ENCODE measurements around the gene LINGO3. TPM values are rescaled to one million over a fixed set of nuclear protein-coding genes. Genes with fewer than 3 reads are reported as not detected.

LINGO3 gene, protein sequence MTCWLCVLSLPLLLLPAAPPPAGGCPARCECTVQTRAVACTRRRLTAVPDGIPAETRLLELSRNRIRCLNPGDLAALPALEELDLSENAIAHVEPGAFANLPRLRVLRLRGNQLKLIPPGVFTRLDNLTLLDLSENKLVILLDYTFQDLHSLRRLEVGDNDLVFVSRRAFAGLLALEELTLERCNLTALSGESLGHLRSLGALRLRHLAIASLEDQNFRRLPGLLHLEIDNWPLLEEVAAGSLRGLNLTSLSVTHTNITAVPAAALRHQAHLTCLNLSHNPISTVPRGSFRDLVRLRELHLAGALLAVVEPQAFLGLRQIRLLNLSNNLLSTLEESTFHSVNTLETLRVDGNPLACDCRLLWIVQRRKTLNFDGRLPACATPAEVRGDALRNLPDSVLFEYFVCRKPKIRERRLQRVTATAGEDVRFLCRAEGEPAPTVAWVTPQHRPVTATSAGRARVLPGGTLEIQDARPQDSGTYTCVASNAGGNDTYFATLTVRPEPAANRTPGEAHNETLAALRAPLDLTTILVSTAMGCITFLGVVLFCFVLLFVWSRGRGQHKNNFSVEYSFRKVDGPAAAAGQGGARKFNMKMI
- total RNA-seq: not detected in 2 replicates

DNA sequence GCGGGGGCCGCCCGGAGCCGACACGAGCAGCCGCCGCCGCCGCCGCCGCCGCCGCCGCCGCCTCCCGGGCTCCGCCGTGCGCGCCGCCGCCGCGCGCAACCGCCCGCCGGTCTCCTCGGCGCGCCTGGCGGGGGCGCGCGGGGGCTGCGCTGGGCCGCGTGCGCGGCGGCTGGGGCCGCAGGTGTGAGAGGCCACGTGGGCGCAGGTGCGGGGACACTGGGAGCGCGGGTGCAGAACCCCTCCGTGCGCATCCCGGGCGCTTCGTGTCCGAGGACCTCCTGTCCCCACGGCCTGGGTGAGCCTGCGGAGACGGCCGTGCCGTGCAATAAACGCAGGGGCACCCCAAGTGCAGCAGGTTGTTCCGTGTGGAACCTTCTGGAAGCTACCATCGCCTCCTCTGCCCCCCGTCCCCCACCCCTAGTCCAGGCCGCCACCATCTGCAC lies at the start of gene LINGO3:
TSS of gene LINGO3 (minus strand) at position 41 of the 443 bp plus-strand sequence. CDS start 16,378 bp downstream, outside the sequence.

DNA sequence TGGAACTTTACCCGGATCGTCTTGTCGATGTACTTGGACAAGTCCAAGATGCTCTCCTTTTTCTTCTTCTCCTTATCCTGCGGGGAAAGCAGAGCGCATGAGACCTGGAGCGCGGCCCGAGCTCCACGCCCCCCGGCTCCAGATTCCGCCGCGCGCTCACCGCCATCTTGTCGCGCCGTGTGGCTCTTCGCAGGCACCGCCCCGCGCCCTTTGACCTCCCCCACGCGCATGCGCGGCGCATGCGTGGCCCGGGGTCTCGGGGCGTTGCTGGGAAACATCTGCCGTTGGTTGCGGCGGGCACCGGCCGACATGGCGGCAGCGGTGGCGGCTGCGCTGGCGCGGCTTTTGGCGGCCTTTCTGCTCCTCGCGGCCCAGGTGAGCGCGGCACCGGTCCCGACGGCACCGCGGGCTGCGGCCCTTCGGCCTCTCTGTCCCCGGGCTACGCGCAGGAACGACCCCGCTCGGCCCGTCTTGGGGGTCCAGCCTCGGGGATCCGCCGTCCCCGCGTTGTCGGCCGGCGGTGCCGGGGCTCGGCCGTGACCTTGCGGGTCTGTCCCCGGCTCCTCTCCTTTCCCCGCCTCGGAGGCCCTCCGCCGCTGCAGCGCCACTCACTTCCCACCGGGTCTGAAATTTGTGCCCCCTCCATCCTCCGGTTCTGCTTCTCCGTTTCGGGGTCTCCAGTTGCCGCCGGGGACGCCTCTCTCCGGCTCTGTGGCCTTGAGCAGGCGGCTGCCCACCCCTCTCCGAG lies 20.6 kb upstream of the LINGO3 start, which contains the start of the genes LSM7 and SPPL2B:
TSS of gene LSM7 (minus strand) at position 186 of the 748 bp plus-strand sequence. CDS start at position 166, 20 bp downstream.
TSS of gene SPPL2B (plus strand) at position 284 of the 748 bp plus-strand sequence. CDS start at position 310, 26 bp downstream.

DNA sequence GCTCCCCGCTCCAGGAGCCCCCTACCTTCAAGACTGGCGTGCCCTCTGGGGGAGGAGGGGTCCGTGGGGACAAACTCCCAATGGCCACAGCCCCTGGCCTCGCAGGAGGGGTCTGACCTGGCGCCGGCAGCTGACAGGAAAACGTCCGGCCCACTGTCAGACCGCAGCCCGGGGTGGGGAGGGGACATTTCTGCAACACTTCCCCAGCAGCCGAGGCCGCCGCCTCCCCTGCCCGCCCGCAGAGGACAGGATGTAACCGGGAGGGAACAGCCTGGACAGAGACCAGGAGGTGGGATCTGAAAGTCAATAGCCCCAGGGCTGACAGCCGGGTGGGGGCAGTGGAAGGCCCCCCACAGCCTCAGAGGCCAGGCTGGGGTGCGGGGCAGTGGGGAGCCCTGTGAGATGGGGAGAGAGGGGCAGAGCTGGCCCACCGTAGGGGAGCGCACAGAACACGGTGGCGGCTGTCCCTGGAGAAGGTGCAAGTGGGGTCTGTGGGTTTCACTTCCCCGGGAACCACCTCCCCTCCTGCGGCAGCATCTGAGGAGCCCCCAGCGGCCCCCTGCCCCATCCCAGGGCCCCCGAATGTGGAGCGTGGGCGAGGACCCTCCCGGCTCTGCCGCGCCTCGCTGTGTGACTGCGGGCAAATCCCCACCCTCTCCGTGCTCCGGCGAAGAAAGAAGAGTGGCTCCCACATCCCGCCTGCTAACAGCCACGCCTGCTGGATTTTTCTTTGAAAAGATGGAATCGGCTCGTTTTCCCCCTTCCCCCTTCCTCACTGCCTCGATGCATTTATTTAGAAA lies 25.7 kb downstream of the LINGO3 start, which contains the start of gene PEAK3:
TSS of gene PEAK3 (minus strand) at position 114 of the 800 bp plus-strand sequence. CDS start 1,244 bp downstream, outside the sequence.

Other genes with a start within 250 kb of the LINGO3 start
- 17.7 and 22.7 TPM in 2 replicates for gene MOB3A, start 211.8 kb downstream of the LINGO3 start, total RNA-seq
- gene IZUMO4, start 211.2 kb downstream of the LINGO3 start, total RNA-seq: 0.65 and 3.5 TPM in 2 replicates
- gene AP3D1, start 156.6 kb downstream of the LINGO3 start, total RNA-seq: 90.3 and 144 TPM in 2 replicates
- gene DOT1L, start 144.2 kb downstream of the LINGO3 start, total RNA-seq: 7.8 and 11.8 TPM in 2 replicates
- gene PLEKHJ1, start 71.8 kb downstream of the LINGO3 start, total RNA-seq: 37.3 and 37.6 TPM in 2 replicates
- gene SF3A2, start 71.3 kb downstream of the LINGO3 start, total RNA-seq: 23.6 and 52.6 TPM in 2 replicates
- gene AMH, start 58.8 kb downstream of the LINGO3 start, total RNA-seq: 1.5 and 2.0 TPM in 2 replicates
- 0.39 TPM in 1 of 2 replicates, not detected in the other for gene JSRP1, start 51.7 kb downstream of the LINGO3 start, total RNA-seq
- gene PEAK3, start 26.0 kb downstream of the LINGO3 start, total RNA-seq: under 0.01 TPM in 1 of 2 replicates, not detected in the other
- gene LSM7, start 20.4 kb upstream of the LINGO3 start, total RNA-seq: 120 and 125 TPM in 2 replicates
- 42.1 and 70.7 TPM in 2 replicates for gene SPPL2B, start 20.5 kb upstream of the LINGO3 start, total RNA-seq
- gene TMPRSS9, start 52.1 kb upstream of the LINGO3 start, total RNA-seq: not detected in 2 replicates
- gene TIMM13, start 119.4 kb upstream of the LINGO3 start, total RNA-seq: 28.3 and 39.7 TPM in 2 replicates
- 22.0 and 46.5 TPM in 2 replicates for gene LMNB2, start 148.8 kb upstream of the LINGO3 start, total RNA-seq
- gene GADD45B, start 168.0 kb upstream of the LINGO3 start, total RNA-seq: 84.8 and 117 TPM in 2 replicates